PC-3 (cell line): ENCODE data around the gene EXOSC7. TPM values are rescaled to one million over a fixed set of nuclear protein-coding genes. Genes with fewer than 3 reads are reported as not detected.

Experiments
- ATAC-seq: fragments of 200-7000 bp; cut with Tn5 transposase; 2 replicates; pipeline ENCODE4 v1.9.1; 2020; ENCODE audit warnings: mild to moderate bottlenecking, moderate library complexity
- BruUV-seq: library from RNA; stranded (reverse); fragments of 400-500 nt; replicated peaks from 2 replicates; lab custom pipeline; 2021; lab: Mats Ljungman, UMichigan
- CTCF ChIA-PET: fragments of 300-600 bp; sonication (Branson Sonifier 250); formaldehyde crosslinking; loops from one replicate; lab custom pipeline; 2022; ENCODE audit warnings: antibody characterized with exemption; lab: Charles Lee
- POLR2A ChIA-PET: fragments of 300-600 bp; sonication (Branson Sonifier 250); formaldehyde crosslinking; loops from one replicate; lab custom pipeline; 2022; ENCODE audit warnings: antibody characterized with exemption; ENCODE audit not compliant: unreplicated experiment; lab: Charles Lee
- DNase-seq: peaks from one replicate; pipeline ENCODE4 v3.0.0-alpha.2; 2015
- H2AFZ ChIP-seq: fragments of 300-600 bp; sonication (generic); 2 replicates; pipeline ENCODE4 v1.6.0; 2016; ENCODE audit warnings: antibody characterized with exemption, low read length
- H3F3A ChIP-seq: fragments of 300-600 bp; sonication (generic); one replicate; pipeline ENCODE4 v1.6.0; 2017; ENCODE audit warnings: antibody characterized with exemption, low read length, control low read depth, mild to moderate bottlenecking; ENCODE audit not compliant: unreplicated experiment
- H3K27ac ChIP-seq: fragments of 300-600 bp; sonication (generic); 2 replicates; pipeline ENCODE4 v1.5.1; 2016; ENCODE audit warnings: mild to moderate bottlenecking, low read length
- H3K27me3 ChIP-seq: fragments of 300-600 bp; sonication (generic); 2 replicates; pipeline ENCODE4 v1.6.1; 2016; ENCODE audit warnings: low read length, mixed read lengths
- H3K36me3 ChIP-seq: fragments of 300-600 bp; sonication (generic); 2 replicates; pipeline ENCODE4 v1.6.1; 2016; ENCODE audit warnings: low read depth, mixed run types, low read length, mixed read lengths
- H3K4me1 ChIP-seq: fragments of 300-600 bp; sonication (generic); 2 replicates; pipeline ENCODE4 v1.5.1; 2016; ENCODE audit warnings: low read length; ENCODE audit not compliant: insufficient read depth
- H3K4me2 ChIP-seq: fragments of 300-600 bp; sonication (generic); 2 replicates; pipeline ENCODE4 v1.6.0; 2016; ENCODE audit warnings: low read length
- H3K4me3 ChIP-seq: fragments of 300-600 bp; sonication (generic); 2 replicates; pipeline ENCODE4 v1.5.1; 2016; ENCODE audit warnings: mild to moderate bottlenecking, low read length, mixed read lengths
- H3K79me2 ChIP-seq: fragments of 300-600 bp; sonication (generic); 2 replicates; pipeline ENCODE4 v1.6.1; 2017; ENCODE audit warnings: low read length, mixed read lengths
- H3K9ac ChIP-seq: fragments of 300-600 bp; sonication (generic); 2 replicates; pipeline ENCODE4 v1.6.0; 2016; ENCODE audit warnings: mild to moderate bottlenecking, low read length
- H3K9me2 ChIP-seq: fragments of 300-600 bp; sonication (generic); replicated peaks from 2 replicates; pipeline ENCODE4 v1.6.1; 2016; ENCODE audit warnings: mixed run types, low read length, mixed read lengths
- H3K9me3 ChIP-seq: fragments of 300-600 bp; sonication (generic); 2 replicates; pipeline ENCODE4 v1.6.1; 2016; ENCODE audit warnings: low read length, mixed read lengths
- H4K20me1 ChIP-seq: fragments of 300-600 bp; sonication (generic); 2 replicates; pipeline ENCODE4 v1.6.1; 2016; ENCODE audit warnings: low read length, mixed read lengths
- CTCF ChIP-seq: fragments of 300-600 bp; sonication (generic); conservative IDR thresholded peaks from 2 replicates; pipeline ENCODE4 v1.5.1; 2017; ENCODE audit warnings: antibody characterized with exemption, low read depth, mild to moderate bottlenecking, low read length
- EZH2 ChIP-seq: fragments of 300-600 bp; sonication (generic); IDR thresholded peaks from one replicate; pipeline ENCODE4 v1.6.1; 2017; ENCODE audit warnings: antibody characterized with exemption, mild to moderate bottlenecking, low read length; ENCODE audit not compliant: unreplicated experiment
- EZH2phosphoT487 ChIP-seq: fragments of 300-600 bp; sonication (generic); IDR thresholded peaks from 2 replicates; pipeline ENCODE4 v1.6.1; 2018; ENCODE audit warnings: mild to moderate bottlenecking, antibody characterized with exemption, low read length, borderline replicate concordance
- intact Hi-C: fragments of 100-400 bp; cut with micrococcal nuclease; formaldehyde crosslinking; loops from 2 replicates; pipeline ENCODE4 v1.9.0; 2023
- total RNA-seq: library from RNA; depleted of rRNA; stranded (reverse); fragments of >200 nt; gene quantifications from 2 replicates; pipeline ENCODE4 v1.2.3, GENCODE V29; 2014

EXOSC7 gene
- total RNA-seq, 1 experiment from 2014 or later: 81.5 TPM

- H4K20me1 ChIP-seq: no peaks in the 10 kb centered on the region
- peaks cover 47% of the 10 kb centered on the region for H3K36me3 ChIP-seq
These were observed 26.7 kb downstream of the EXOSC7 start for GRCh38 chr3:45002720-45003119.

DNA sequence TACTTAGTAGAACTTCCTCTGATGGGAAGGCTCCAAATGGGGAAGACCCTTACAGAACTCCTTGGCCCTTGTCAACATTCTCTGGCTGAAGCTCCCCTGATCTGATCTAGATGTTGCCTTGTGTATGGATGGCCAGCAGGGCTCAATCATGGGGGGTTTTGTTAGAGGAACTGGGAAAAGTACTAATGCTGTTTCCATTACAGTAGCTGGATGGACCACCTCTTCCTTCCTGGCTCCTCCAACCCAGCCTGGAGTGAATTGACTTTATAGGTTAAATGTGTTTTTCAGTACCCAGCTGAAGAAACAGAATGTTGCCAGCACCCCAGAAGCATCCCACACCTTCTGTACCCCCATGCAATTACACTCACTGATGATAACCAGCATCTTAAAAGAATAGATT is 27.4 kb downstream of the EXOSC7 start:
- no peak overlapping the region for H2AFZ ChIP-seq
- H3K9me3 ChIP-seq: no peaks in the 10 kb centered on the region
- intact Hi-C loops: no loop called here
- H3K4me1 ChIP-seq: no peaks in the 10 kb centered on the region
- TF ChIP-seq EZH2 (no peak), CTCF (no peak), EZH2phosphoT487 (no peak)
- no peak for ATAC-seq
- BruUV-seq: no TSS peak
- H3K27ac ChIP-seq: no peak overlapping the region
- H3K4me2 ChIP-seq: no peak overlapping the region
- no peaks in the 10 kb centered on the region for H3K27me3 ChIP-seq
- POLR2A ChIA-PET: no interaction called here
- no peaks in the 10 kb centered on the region for H3F3A ChIP-seq
- no peak overlapping the region for H3K9ac ChIP-seq
- no peak for DNase-seq
- no peak overlapping the region for H3K4me3 ChIP-seq
- peaks cover 49% of the 10 kb centered on the region for H3K36me3 ChIP-seq
- no peaks in the 10 kb centered on the region for H3K9me2 ChIP-seq
- no peaks in the 10 kb centered on the region for H3K79me2 ChIP-seq
- H4K20me1 ChIP-seq: no peaks in the 10 kb centered on the region
- CTCF ChIA-PET: no interaction called here

More at GRCh38 chr3:45002720-45003119, 26.7 kb downstream of the EXOSC7 start:
- CTCF ChIA-PET: no interaction called here
- intact Hi-C loops: no loop called here
- no peak overlapping the region for H3K27ac ChIP-seq
- H2AFZ ChIP-seq: no peak overlapping the region
- ATAC-seq (no peak), DNase-seq (no peak)
- TF ChIP-seq EZH2phosphoT487 (no peak), EZH2 (no peak), CTCF (no peak)
- H3F3A ChIP-seq: no peaks in the 10 kb centered on the region
- no peaks in the 10 kb centered on the region for H3K27me3 ChIP-seq
- no peak overlapping the region for H3K9ac ChIP-seq
- H3K4me3 ChIP-seq: no peak overlapping the region
- POLR2A ChIA-PET: no interaction called here
- no peaks in the 10 kb centered on the region for H3K79me2 ChIP-seq
- TSS peak; percentile 15 for BruUV-seq
- no peaks in the 10 kb centered on the region for H3K4me1 ChIP-seq
- no peak overlapping the region for H3K4me2 ChIP-seq
- H3K9me2 ChIP-seq: no peaks in the 10 kb centered on the region
- H3K9me3 ChIP-seq: no peaks in the 10 kb centered on the region

DNA sequence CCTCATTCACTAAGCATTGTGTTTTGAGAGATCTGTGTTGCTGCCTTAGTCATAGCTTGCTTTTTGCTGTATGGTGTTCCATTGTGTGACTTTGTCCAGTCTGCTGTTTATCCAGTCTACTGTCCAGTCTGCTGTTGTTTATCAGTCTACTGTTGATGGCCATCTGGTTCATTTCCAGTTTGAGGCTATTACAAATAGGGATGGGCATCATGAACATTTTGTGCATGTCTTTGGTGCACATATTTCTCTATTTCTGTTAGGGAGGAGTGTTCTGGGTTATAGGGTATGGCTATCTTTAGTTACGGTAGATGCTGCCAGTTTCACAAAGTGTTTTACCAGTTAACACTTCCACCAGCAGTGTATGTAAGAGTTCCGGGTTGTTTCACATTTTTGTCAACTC is 27.8 kb downstream of the EXOSC7 start:
- ChIA-PET POLR2A (no interaction called here), CTCF (no interaction called here)
- no peaks in the 10 kb centered on the region for H4K20me1 ChIP-seq
- H3K9ac ChIP-seq: no peak overlapping the region
- no peaks in the 10 kb centered on the region for H3F3A ChIP-seq
- peaks cover 50% of the 10 kb centered on the region for H3K36me3 ChIP-seq
- DNase-seq: no peak
- H3K4me2 ChIP-seq: no peak overlapping the region
- TF ChIP-seq EZH2phosphoT487 (no peak), EZH2 (no peak), CTCF (no peak)
- H3K27me3 ChIP-seq: no peaks in the 10 kb centered on the region
- intact Hi-C loops: no loop called here
- H3K9me2 ChIP-seq: no peaks in the 10 kb centered on the region
- H3K27ac ChIP-seq: no peak overlapping the region
- BruUV-seq: no TSS peak
- H3K4me1 ChIP-seq: no peaks in the 10 kb centered on the region
- no peak for ATAC-seq
- H3K4me3 ChIP-seq: no peak overlapping the region
- H3K79me2 ChIP-seq: no peaks in the 10 kb centered on the region
- H2AFZ ChIP-seq: no peak overlapping the region
- H3K9me3 ChIP-seq: no peaks in the 10 kb centered on the region
